Prostate gland (tissue), 2 donors: ENCODE data around the gene RNGTT. TPM values are rescaled to one million over a fixed set of nuclear protein-coding genes. Genes with fewer than 3 reads are reported as not detected.

Experiments used
- DNase-seq: peaks from one replicate; pipeline ENCODE4 v3.0.0-alpha.2; 2019; ENCODE audit warnings: low spot score
- H3K27ac ChIP-seq, 2 donors: fragments of 200-600 bp; sonication (generic); 2 replicates each; pipeline ENCODE4 v1.5.1; 2017 to 2019
- H3K27me3 ChIP-seq: fragments of 200-600 bp; sonication (generic); replicated peaks from 2 replicates; pipeline ENCODE4 v1.5.1; 2019; ENCODE audit not compliant: insufficient read depth
- H3K36me3 ChIP-seq, 2 donors: fragments of 200-600 bp; sonication (generic); 1 replicate in 1 of 2; 2 replicates in 1 of 2; pipeline versions ENCODE4 v1.5.1 to v1.8.1; 2017 to 2019
- H3K4me1 ChIP-seq: fragments of 200-600 bp; sonication (generic); replicated peaks from 2 replicates; pipeline ENCODE4 v1.5.1; 2019
- H3K4me3 ChIP-seq, 2 donors: fragments of 200-600 bp; sonication (generic); 2 replicates each; pipeline ENCODE4 v1.5.1; 2017 to 2019
- H3K9me3 ChIP-seq: fragments of 200-600 bp; sonication (generic); 2 replicates; pipeline ENCODE4 v1.5.1; 2017
- CTCF ChIP-seq, 4 experiments: fragments of 200-600 bp in 2 of 4; fragments of 450-650 bp in 2 of 4; sonication (generic) in 2 of 4; IDR thresholded peaks; 1 replicate in 3 of 4; 2 replicates in 1 of 4; pipeline ENCODE4 v1.5.1; 2016 to 2019; ENCODE audit warnings: antibody characterized with exemption in 4 of 4, mild to moderate bottlenecking in 2 of 4, moderate library complexity in 2 of 4
- POLR2A ChIP-seq: fragments of 450-650 bp; IDR thresholded peaks from one replicate; pipeline ENCODE4 v1.6.1; 2016; ENCODE audit warnings: antibody characterized with exemption, mild to moderate bottlenecking
- POLR2AphosphoS5 ChIP-seq: sonication (generic); formaldehyde crosslinking; IDR thresholded peaks from one replicate; pipeline ENCODE4 v1.6.1; 2017; ENCODE audit warnings: antibody characterized with exemption
- WGBS: methylation state at CpG from one replicate; pipeline ENCODE4 v1.1.5; 2018; 5-methylcytosine and 5-hydroxymethylcytosine counted together
- intact Hi-C: fragments of 100-400 bp; cut with DNase I; formaldehyde crosslinking; loops from one replicate; pipeline ENCODE4 v1.14.2; 2022
- total RNA-seq, 2 donors: library from RNA; depleted of rRNA; stranded (reverse); fragments of >200 nt; gene quantifications; one replicate each; pipeline ENCODE4 v1.1.0, GENCODE V29; 2016

The RNGTT gene
- total RNA-seq, 2 donors from 2014 or later, result 10.1 to 23.6 TPM

- Histone ChIP-seq H3K9me3 (no peaks in the 10 kb centered on the region), H3K27me3 (no peaks in the 10 kb centered on the region), H3K4me1 (no peaks in the 10 kb centered on the region), H3K36me3 (no peaks in the 10 kb centered on the region), H3K4me3 (no peak overlapping the region), H3K27ac (no peak overlapping the region)
- intact Hi-C loops, result no loop called here
- DNase-seq, result no peak
- TF ChIP-seq POLR2AphosphoS5 (no peak), POLR2A (no peak)
- WGBS, result 30% methylated on average over 1 of the region's 1 CpG
These were observed 42.4 kb downstream of the RNGTT start for GRCh38 chr6:88920774-88921733.

- Histone ChIP-seq H3K4me1 (no peaks in the 10 kb centered on the region), H3K4me3 (no peak overlapping the region), H3K36me3 (no peaks in the 10 kb centered on the region), H3K27ac (no peak overlapping the region), H3K27me3 (no peaks in the 10 kb centered on the region), H3K9me3 (no peaks in the 10 kb centered on the region)
- intact Hi-C loops, result no loop called here
- WGBS, result 89% methylated on average over 2 of the region's 2 CpGs
- TF ChIP-seq POLR2A (no peak), CTCF (IDR thresholded peaks at IDR 0.05) (no peak), POLR2AphosphoS5 (no peak)
- DNase-seq, result no peak
These were observed 43.3 kb downstream of the RNGTT start for GRCh38 chr6:88920088-88920487.

- no peak overlapping the region for H3K27ac ChIP-seq
- TF ChIP-seq CTCF (IDR thresholded peaks at IDR 0.05) (peak in 1 of 4 experiments; percentile 10), POLR2A (no peak)
- H3K27me3 ChIP-seq, result no peaks in the 10 kb centered on the region
- no peak overlapping the region for H3K4me3 ChIP-seq
- no peaks in the 10 kb centered on the region for H3K9me3 ChIP-seq
- 71% methylated on average over 1 of the region's 1 CpG for WGBS
- DNase-seq, result no peak
- H3K4me1 ChIP-seq, result no peaks in the 10 kb centered on the region
- intact Hi-C loops, result no loop called here
- H3K36me3 ChIP-seq, result no peaks in the 10 kb centered on the region
These were observed 44.4 kb downstream of the RNGTT start for GRCh38 chr6:88919032-88919431.

- intact Hi-C loops, result no loop called here
- no peak for DNase-seq
- H3K27me3 ChIP-seq, result no peaks in the 10 kb centered on the region
These were observed 46.7 kb downstream of the RNGTT start for GRCh38 chr6:88916615-88917208.

More at GRCh38 chr6:88916615-88917208, 46.7 kb downstream of the RNGTT start:
- no peak overlapping the region for H3K4me3 ChIP-seq
- H3K4me1 ChIP-seq, result no peaks in the 10 kb centered on the region
- WGBS, result 42% methylated on average over 1 of the region's 1 CpG
- TF ChIP-seq POLR2A, result no peak
- TF ChIP-seq CTCF (IDR thresholded peaks at IDR 0.05), result no peak
- TF ChIP-seq POLR2AphosphoS5, result no peak
- no peaks in the 10 kb centered on the region for H3K9me3 ChIP-seq
- peak overlapping the region in 1 of 2 donors; percentile 28 for H3K27ac ChIP-seq
- no peaks in the 10 kb centered on the region for H3K36me3 ChIP-seq
